NCI-H2029 (cell line): ENCODE data around the gene DEFB128.
"Not testable (repeated sequence)": the region's sequence is repeated elsewhere in the genome, so short reads cannot be mapped to it uniquely, and the experiment has no call there.

ENCODE experiments used
- DNase-seq: peaks from one replicate; lab custom pipeline; 2025; lab: John Stamatoyannopoulos, UW

The DEFB128 gene

DNA sequence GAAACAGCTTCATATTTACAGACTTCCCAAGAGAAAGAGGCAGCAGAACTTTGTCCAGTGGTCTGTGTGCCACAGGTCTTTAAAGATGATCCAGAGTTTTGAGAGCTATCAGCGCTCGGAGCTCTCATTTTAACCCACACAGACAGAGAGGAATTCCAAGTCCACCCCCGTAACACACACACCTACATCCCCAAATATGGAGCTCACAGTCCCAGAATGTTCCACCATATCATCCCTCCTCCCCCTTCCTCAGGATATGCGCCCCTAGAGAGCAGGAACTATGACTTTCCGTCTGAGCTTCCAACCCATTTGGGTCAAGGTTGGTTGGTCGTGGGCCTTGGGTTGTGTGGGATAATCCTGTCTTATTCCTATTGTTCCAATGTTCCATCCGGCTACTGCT is at the start of gene DEFB128:
Gene DEFB128, minus strand, starts transcription at position 101 of the 400 bp plus-strand sequence. Its CDS starts 88 bp downstream, at position 13.
- DNase-seq: no peak

DNA sequence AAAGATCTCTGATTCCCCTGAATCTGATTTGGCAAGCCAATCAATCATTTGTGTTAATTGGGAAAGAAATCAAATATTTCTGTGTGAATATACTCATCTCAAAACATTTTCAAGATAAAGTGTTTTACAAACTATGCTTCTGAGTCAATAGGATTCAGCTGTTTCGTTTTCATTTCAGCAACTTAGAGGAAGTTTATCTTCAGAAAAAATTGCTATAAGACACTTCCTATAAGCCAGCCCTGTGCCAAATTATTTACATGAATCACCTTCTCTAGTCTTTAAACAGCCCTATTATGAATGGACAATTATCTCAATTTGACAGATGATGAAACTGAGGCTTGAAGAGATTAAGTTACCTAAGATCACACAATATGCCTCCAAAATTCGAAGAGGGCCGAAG is 48.4 kb upstream of the DEFB128 start:
- no peak for DNase-seq

- no peak for DNase-seq
These were observed 48.0 kb upstream of the DEFB128 start for GRCh38 chr20:237489-237888.

DNA sequence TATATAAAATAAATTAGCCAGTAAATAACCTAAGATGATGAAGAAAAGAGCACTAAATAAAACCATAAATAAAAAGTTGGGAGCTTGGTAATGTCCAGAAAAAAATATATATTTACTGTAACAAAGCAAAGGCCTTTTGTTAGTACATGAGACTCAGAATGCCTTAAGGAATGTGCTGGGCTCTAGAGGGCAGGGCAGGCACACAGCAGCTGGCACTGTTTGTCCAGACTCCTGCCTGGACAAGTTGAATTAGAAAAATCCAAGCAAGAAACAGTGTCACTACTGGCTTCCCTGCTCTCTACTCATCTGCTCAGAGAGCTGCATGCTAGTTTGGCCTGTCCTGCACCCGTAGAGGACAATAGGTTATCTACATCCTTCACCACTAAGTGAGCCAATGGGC is 46.4 kb upstream of the DEFB128 start:
- DNase-seq: no peak

GRCh38 chr20:227439-228105 is 38.1 kb upstream of the DEFB128 start:
- no peak for DNase-seq

- no peak for DNase-seq
These were observed 37.4 kb upstream of the DEFB128 start, which contains the start of gene DEFB129 for GRCh38 chr20:226958-227357. DEFB129 (plus strand) TSS chr20:227258; CDS start chr20:227289, 31 bp downstream.

GRCh38 chr20:225879-226278 is 36.4 kb upstream of the DEFB128 start:
- not testable (repeated sequence) for DNase-seq

DNA sequence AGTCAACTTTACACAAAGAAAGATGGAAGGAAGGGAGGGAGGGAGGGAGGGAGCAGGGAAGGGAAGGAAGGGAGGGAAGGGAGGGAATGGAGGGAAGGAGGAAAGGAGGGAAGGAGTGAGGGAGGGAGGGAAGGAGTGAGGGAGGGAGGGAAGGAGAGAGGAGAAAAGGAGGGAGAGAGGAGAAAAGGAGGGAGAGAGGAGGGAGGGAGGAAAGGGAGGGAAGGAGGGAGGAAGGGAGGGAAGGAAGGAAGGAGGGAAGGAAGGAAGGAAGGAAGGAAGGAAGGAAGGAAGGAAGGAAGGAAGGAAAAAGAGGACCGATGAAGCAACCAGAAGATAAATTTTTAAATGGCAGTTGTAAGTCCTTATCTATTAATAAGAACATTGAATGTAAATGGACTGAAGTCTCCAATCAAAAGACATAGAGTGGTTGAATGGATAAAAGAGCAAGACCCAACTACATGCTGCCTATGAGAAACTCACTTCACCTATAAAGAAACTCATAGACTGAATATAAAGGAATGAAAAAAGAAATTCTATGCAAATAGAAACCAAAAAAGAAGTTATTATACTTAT is 31.8 kb upstream of the DEFB128 start:
- DNase-seq: no peak

GRCh38 chr20:219290-220115 is 30.0 kb upstream of the DEFB128 start:
- no peak for DNase-seq

- no peak for DNase-seq
These were observed 27.8 kb upstream of the DEFB128 start for GRCh38 chr20:217266-217665.

DNA sequence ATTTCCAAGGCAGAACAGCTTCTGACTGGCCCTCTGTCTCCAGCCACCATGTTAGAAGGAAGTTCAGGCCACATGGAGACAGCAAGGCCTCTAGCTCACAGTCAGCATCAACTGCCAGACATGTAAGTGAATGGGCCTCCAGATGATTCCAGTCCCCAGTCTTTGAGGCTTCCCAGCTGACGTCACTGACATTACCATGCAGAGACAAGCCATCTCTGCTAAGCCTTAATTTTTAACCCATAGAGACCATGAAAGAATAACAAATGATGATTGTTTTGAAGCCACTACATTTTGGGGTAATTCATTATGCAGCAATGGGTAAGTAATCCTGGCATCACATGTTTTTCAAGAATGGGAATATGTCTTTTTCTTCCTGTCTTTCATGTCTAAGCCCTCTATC is 26.3 kb upstream of the DEFB128 start:
- DNase-seq: no peak

DNA sequence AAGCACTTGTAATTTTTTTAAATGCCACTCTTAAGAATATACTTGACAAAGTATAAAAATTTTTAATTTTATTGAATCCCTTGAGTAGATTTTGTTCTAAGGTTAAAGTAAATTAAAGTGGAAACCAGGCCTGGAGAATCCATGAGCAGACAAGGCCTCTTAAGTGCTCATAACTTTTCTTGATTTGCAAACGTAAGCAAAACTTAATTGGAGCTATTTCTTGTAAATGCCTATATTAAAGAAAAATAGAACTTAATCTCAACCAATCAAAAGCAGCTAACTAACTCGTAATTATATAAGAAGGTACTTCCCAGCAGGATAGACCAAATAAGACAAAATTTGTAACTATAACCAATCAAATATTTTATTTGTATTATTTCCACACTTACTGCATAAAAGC is 24.9 kb upstream of the DEFB128 start:
- DNase-seq: no peak

DNA sequence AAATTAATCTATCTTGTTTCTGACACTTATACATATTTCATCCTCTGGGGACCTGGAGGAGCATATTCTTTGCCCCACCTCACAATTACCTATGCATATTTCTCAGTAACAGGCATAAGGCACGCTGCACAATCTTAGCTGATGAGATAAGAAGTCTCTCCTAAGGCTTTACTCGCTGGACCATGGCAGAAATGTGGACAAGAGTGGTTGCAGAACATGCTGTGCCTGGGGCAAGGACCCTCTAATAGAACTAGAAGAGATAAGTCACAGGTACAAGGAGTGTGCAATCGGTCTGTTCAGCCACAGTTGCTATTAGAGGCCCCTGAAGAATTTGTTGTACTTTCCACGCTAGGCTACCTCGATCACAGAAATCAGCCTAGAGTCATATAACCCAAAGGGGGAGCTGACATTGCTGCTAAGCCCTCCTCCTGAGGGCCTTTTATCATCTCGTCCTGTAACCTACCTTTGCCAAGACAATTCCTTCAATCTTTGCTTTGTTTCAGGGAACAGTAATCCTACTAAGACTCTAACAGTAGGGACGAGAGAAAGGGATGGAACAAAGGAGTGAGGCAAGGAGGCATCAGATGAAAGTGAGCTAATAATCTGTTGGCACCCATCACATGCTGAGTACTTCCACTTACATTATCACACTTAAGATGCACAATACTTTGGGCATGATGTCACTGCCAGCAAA is 21.4 kb upstream of the DEFB128 start:
- DNase-seq: no peak

DNA sequence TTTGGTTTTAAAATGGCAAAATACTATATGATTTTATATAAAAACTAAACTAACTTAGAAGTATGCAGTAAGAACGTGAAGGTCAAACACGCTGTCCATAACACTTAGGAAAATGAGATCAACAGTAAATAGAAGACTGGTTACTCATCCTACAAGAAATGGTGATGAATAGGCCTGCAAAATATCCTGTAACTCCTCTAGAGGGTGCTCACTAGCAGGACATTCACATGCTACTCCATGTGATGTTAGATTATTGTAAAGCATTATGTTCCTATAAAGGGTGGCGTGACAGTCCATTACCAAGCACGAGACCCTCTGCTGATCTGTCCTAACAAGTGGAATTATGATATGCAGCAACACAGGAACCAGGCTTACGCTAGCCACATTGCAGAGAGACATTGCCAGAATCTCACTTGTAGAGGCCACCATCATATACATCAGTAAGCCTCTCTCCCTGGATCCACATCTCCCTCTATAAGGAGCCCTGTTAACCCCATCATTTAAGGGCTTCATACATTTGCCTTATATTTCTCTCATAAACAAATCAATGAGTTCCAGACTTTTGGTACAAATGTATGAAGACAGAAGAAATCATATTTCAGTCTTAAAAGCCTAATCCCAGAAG is 19.5 kb upstream of the DEFB128 start:
- peak; percentile 26 for DNase-seq

- DNase-seq: not testable (repeated sequence)
These were observed 14.1 kb upstream of the DEFB128 start for GRCh38 chr20:203630-204029.

GRCh38 chr20:199996-200395 is 10.5 kb upstream of the DEFB128 start:
- no peak for DNase-seq

- DNase-seq: no peak
These were observed 8.7 kb upstream of the DEFB128 start for GRCh38 chr20:198225-198624.

- no peak for DNase-seq
These were observed 1.8 kb downstream of the DEFB128 start for GRCh38 chr20:187733-188132.

DNA sequence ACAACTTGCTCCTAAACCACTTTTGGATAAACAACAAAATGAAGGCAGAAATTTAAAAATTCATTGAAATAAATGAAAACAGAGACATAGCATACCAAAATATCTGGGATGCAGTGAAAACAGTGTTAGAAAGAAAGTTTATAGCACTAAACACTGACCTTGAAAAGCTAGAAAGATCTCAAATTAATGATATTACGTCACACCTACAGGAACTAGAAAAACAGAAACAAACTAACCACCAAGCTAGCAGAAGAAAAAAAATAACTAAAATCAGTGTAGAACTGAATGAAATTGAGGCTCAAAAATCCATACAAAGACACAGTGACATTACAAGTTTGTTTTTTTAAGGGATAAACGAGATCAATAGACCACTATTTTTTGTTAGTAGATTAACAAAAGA is 5.2 kb downstream of the DEFB128 start:
- no peak for DNase-seq

GRCh38 chr20:168876-169275 is 20.6 kb downstream of the DEFB128 start:
- no peak for DNase-seq

DNA sequence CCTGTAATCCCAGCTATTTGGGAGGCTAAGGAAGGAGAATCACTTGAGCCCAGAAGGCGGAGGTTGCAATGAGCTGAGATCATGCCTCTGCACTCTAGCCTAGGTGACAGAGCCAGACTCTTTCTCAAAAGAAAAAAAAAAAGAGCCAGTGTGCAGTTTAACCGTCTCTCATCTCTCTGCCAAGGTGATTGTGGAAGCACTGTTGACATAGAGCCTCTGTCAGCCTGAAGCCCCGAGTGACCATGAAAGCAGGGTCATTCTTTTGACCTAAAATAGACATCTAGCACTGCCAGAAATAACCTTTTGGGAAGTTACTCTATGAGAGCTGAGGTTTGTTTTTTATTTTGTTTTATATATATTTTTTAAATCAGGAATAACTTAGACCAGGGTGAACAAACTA is 24.9 kb downstream of the DEFB128 start:
- no peak for DNase-seq

DNA sequence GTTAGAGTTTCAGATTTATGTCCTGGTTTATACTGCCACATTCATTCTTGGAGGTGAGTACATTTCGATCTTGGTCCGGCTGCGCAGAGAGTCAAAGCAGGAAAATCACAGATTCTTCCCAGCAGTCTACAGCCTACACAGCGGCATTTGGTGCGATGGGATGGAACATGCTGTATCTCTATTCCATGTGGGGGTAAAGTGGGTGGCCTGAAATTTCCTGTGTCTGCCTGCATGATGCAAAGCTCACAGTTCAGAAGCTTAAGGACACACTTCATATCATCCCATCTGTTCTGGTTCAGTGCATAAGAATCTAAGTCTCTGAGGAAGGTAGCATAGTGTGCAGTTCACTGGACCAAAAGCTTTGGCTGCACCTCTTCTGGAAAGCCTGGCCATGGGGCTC is 32.4 kb downstream of the DEFB128 start, which contains the start of gene DEFB127:
Gene DEFB127, plus strand, starts transcription at position 301 of the 400 bp plus-strand sequence. Its CDS starts 91 bp downstream, at position 392.
- no peak for DNase-seq
